Glomerular visceral epithelial cell (primary cell): ENCODE data around the gene CEP89.
"Not testable (repeated sequence)": the region's sequence is repeated elsewhere in the genome, so short reads cannot be mapped to it uniquely, and the experiment has no call there.

ENCODE experiments used
- DNase-seq: peaks from one replicate; pipeline ENCODE4 v3.0.0-alpha.2; 2016; ENCODE audit errors: extremely low spot score

Gene CEP89

DNA sequence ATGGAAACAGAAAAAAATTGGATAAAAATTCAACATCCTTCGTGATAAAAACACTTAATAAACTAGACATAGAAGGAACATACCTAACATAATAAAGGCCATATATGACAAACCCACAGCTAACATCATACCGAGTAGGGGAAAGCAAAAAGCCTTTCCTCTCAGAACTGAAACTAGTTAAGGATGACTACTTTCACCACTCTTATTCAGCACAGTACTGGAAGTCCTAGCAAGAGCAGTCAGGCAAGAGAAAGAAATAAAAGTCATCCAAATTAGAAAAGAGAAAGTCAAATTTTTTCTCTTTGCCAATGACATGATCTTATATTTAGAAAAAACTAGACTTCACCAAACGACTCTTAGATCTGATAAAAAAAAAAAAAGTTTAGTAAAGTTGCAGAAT lies 76.4 kb downstream of the CEP89 start:
- DNase-seq, result no peak

GRCh38 chr19:32891609-32892008 lies 80.1 kb downstream of the CEP89 start:
- no peak for DNase-seq

GRCh38 chr19:32890841-32891240 lies 80.9 kb downstream of the CEP89 start:
- no peak for DNase-seq

- no peak for DNase-seq
Observed at GRCh38 chr19:32890326-32890725, 81.4 kb downstream of the CEP89 start.

- no peak for DNase-seq
Observed at GRCh38 chr19:32889137-32889934, 82.4 kb downstream of the CEP89 start.

DNA sequence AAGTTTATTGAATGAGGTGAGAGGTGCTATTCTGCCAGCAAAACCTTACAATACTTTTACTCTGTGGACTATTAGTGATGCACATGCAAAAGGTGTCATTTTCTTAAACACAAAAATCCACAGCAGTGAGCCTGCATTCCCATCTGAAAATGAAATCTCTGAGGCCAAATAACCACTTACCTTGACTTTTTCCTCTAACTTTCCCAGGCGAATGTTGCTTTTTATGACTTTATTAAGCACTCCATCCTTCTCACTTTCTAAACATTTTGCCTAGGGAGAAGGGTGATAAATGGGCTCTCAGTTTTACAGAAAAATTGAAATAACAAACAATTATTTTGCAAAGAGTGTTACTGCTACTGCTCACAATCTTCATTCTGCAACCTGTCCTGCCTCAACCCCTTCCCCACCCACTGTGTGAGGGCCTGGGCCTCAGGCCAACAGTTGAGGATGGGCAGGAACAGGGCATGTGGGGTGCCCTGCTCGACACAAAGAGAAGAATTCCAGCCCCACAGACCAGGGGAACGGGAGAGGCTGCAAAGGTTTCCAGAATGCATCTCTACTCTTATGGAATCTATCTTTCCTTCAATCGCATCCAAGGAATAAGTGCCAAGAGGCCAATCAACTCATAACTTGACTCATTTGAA lies 84.1 kb downstream of the CEP89 start:
- DNase-seq, result no peak

GRCh38 chr19:32886241-32886640 lies 85.5 kb downstream of the CEP89 start:
- DNase-seq, result no peak

GRCh38 chr19:32885255-32885654 lies 86.5 kb downstream of the CEP89 start:
- DNase-seq, result not testable (repeated sequence)

DNA sequence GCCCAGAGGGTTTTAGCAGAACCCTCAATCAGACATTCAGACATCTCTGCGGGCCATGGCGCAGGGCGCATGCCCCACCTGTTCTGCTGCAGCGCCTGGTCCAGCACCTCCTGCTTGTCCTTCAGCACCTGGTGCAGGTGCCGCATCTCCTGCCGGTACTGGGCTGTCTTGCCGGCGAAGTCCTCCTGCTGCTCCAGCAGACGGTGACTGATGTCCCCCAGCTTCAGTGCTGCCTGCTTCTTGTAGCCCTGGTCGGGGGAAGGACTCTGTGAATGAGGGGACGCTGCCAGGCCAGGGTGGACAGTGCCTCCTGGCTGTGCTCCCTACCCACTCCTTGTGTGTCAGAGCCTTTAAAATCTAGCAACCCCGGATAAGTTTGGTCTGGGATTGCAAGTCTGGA lies 90.0 kb downstream of the CEP89 start:
- no peak for DNase-seq

DNA sequence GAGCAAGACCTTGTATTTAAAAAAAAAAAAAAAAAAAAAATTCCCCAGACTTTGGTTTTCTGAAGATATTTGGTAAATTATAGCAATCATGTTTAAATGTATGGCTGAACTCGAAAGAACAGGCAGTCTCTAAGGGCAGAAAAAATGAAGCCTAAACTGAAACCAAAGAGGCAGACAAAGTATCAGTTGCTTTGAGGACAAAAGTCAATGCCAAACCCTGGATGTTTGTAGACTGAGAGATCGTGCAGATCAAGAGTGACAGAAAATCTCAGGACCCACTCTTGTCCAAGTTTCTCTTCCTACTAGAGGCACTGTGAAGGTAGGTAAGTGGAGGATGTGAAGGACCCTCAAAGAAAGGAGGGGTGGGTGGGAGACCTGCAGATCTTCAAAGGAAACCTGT lies 91.1 kb downstream of the CEP89 start:
- DNase-seq, result no peak

DNA sequence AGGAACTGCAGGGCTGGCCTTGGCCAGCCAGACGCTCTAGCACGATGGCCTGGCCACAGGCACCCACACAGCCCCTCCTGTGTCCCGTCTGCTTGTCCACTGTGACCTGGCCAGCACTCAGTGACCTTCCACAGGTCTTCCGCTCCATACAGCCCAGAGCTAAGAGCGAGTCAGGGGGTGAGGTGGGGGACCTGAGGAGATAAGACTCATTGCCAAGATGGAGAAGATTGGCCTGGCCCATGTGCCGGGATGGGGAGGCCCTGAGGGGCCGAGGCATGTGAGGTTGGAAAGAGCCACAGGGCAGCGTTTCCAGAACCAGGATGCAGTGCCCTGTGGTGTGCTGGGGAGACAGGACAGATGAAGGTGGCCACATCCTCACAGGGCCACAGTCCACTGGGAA lies 92.0 kb downstream of the CEP89 start:
- DNase-seq, result no peak

- no peak for DNase-seq
Observed at GRCh38 chr19:32878988-32879387, 92.8 kb downstream of the CEP89 start.

DNA sequence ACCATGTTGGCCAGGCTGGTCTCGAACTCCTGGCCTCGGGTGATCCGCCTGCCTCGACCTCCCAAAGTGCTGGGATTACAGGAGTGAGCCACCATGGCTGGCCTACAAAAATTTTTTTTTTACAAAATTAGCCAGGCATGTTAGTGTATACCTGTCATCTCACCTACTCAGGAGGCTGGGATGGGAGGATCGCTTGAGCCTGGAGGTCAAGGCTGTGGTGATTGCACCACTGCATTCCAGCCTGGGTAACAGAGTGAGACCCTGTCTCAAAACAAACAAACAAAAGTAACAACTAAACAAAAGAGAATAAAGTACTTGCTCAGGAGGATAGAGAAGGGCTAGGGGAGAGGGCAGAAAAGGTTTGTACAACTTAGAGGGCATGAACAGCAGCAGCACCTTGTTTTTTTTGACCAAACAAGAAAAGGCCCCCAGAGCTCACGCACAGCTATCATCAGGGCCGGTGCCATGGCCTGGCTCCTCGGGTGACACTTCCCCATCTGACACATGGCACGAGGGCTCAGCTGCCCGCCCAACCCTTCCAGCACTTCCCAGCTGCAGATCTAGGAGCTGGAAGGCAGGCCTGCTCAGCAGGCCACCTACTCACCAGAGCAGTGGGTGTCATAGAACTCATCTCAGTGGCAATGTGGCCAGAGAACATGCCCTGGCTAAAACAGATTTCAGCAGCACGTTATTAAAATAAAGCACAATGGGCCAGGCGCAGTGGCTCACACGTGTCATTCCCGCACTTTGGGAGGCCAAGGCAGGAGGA lies 93.6 kb downstream of the CEP89 start:
- DNase-seq, result no peak

- no peak for DNase-seq
Observed at GRCh38 chr19:32877323-32877912, 94.3 kb downstream of the CEP89 start.

DNA sequence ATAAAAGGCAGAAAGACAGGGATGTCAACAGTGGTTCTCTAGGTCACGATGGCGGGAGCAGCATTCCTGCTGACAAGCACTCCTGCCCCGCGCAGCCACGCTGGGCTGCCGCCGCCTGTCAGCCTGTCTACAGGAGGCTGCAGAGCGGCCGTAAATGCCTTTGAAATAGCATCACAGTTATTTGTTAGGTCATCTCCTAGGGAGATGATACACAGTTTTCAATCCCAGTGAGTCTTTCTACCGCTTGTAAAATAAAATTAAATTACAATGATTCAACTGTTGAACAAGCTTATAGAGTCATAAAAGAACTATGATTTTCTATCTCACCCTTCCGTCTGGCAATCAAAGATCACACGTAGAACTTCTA lies 94.9 kb downstream of the CEP89 start:
- DNase-seq, result no peak

DNA sequence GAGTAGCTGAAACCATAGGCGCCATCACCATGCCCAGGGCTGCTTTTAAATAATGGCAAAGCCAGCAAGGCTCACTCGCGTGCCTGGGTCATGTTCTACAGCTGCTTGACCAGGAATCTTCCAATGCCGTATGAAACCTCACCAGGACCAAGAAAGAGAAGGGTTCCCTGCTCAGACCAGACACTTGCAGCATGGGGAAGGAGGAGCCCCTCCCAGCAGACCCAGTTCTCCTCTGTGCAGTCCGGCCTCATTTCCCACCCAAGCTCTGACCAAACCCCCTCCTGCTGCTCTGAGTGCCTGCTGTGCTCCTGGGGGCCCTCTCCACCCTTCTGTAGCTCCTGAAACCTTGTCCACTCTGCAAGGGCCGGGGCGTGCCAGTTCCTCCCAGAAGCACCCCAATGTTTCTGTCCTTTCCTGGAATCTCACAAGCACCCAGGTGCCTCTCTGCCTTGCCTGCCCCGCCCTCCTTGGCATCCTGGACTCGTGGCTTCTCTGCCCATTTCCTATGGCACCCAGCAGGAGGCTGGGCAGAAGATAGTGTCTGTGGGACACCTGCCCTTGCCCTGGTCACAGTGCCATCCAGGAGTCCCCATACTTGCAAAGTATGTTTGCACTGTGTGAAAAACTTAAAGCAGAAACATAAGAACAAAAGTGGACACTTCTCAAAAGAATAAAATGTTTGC lies 95.4 kb downstream of the CEP89 start:
- no peak for DNase-seq

- no peak for DNase-seq
Observed at GRCh38 chr19:32875428-32875827, 96.3 kb downstream of the CEP89 start.

DNA sequence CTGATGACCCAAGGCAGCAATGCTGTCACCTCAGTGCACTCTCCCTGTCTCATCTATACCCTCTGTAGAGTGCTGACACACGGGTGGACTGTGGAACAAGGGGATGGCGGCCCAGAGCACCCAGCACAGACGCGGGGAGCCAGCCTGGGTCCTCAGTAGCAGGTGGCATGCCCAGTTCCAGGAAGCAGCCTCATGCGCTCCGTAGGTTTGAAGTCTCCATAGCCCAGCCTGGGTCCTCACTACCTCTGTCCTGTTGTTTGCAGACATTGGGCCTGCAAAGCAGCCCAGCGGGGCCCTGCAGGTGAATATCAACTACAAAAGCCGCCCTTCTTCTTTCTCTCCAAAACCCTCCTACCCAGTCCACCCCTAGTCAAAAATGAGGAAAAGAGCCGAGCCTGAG lies 97.2 kb downstream of the CEP89 start:
- no peak for DNase-seq

GRCh38 chr19:32873247-32873959 lies 98.4 kb downstream of the CEP89 start:
- DNase-seq, result no peak

DNA sequence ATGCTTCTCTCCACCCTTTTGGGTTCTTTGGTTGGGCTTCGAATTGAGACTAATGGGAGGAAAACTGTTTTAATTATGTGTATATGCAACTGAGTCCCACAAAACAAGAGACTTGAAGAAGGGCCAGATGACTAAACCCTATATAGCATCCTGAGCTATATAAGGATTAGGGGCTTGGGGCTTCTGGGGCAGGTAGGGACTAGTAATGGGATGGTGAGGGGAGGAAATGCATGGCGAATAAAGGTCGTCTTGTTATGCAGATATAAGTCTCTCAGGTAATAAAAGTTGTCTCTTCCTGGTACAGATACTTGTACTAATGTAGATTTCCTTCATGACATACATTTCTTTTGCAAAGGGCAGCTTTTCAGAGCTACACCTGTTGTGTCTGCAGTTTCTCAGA lies 99.4 kb downstream of the CEP89 start:
- no peak for DNase-seq

DNA sequence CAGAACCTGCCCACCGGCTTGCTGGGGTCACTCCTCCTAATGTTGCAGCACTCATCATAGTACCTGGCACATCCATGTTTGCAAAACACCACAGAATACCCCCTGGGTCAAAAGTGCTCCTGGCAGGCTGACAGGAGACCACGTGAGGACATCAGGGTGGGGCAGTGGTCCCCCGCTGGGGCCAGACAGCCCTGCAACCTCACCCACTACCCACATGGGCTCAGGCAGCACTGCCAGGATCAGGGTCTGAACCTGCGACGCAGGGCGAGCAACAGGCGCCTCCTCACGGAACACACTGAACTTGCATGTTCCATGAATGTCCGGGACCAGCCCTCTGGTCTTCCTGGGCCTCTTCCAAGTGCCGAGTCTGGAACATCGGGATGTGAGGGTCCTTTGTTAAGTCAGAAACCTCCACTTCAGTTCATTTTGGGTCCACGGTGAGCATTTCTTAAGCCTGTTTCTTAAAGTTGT lies 100.7 kb downstream of the CEP89 start:
- no peak for DNase-seq
